Measurements from ENCODE around the gene PRKAG2. TPM values are rescaled to one million over a fixed set of nuclear protein-coding genes. Genes with fewer than 3 reads are reported as not detected.

PRKAG2 gene
- total and polyA plus RNA-seq, 2 of the 13 experiments (the other 11 are each of a cell fraction or from before 2014, with no cell fraction given) = 0.90 to 1.3 TPM

- TF ChIP-seq PHF20 (CRISPR knock-in tag; IDR thresholded peaks at IDR 0.05) (peak; percentile 55; the same call in 1 of the 2 replicates), JDP2 (CRISPR knock-in tag; IDR thresholded peaks at IDR 0.05; ENCODE audit: borderline replicate concordance) (peak; percentile 32; the same call in 1 of the 2 replicates), ZBTB49 (CRISPR knock-in tag; IDR thresholded peaks at IDR 0.05; ENCODE audit: borderline replicate concordance) (0 out of 2 replicates have a peak, but pooled peaks have one; percentile 21), NFE2L1 (CRISPR knock-in tag; IDR thresholded peaks at IDR 0.05; ENCODE audit: borderline replicate concordance) (no peak), SIX1 (CRISPR knock-in tag; IDR thresholded peaks at IDR 0.05; ENCODE audit: borderline replicate concordance) (peak; percentile 98), U2AF2 (IDR thresholded peaks at IDR 0.05; ENCODE audit: low read depth, low read length) (no peak), BRCA1 (CRISPR knock-in tag; IDR thresholded peaks at IDR 0.05) (no peak), TAF15 (IDR thresholded peaks at IDR 0.05; ENCODE audit: low read depth, low read length, poor library complexity, severe bottlenecking) (no peak), ZNF230 (CRISPR knock-in tag; IDR thresholded peaks at IDR 0.05) (peak; percentile 80; the same call in 1 of the 2 replicates), REL (CRISPR knock-in tag; conservative IDR thresholded peaks at IDR 0.05) (peak; percentile 73; the same call in 1 of the 2 replicates), PCBP2 (optimal IDR thresholded peaks at IDR 0.05; ENCODE audit: low read depth, low read length, poor library complexity, severe bottlenecking) (no peak), DMAP1 (CRISPR knock-in tag; IDR thresholded peaks at IDR 0.05) (peak; percentile 94), SP140L (CRISPR knock-in tag; IDR thresholded peaks at IDR 0.05; ENCODE audit: borderline replicate concordance) (peak; percentile 84; the same call in 1 of the 2 replicates), NCOA1 (CRISPR knock-in tag; IDR thresholded peaks at IDR 0.05) (no peak), THAP8 (CRISPR knock-in tag; IDR thresholded peaks at IDR 0.05; ENCODE audit: borderline replicate concordance) (no peak), BCL3 (CRISPR knock-in tag; IDR thresholded peaks at IDR 0.05) (no peak), ZBTB46 (CRISPR knock-in tag; IDR thresholded peaks at IDR 0.05; ENCODE audit: borderline replicate concordance) (no peak), ZFP41 (CRISPR knock-in tag; IDR thresholded peaks at IDR 0.05; ENCODE audit: borderline replicate concordance) (0 out of 2 replicates have a peak, but pooled peaks have one; percentile 56), ZNF563 (CRISPR knock-in tag; IDR thresholded peaks at IDR 0.05) (peak; percentile 89), PBX3 (CRISPR knock-in tag; IDR thresholded peaks at IDR 0.05; ENCODE audit: borderline replicate concordance) (no peak), ZNF75D (CRISPR knock-in tag; IDR thresholded peaks at IDR 0.05; ENCODE audit: borderline replicate concordance) (no peak)
Measured at GRCh38 chr7:151744656-151745638, 132.0 kb downstream of the PRKAG2 start (continued).
